GM21360 (cell line): ENCODE measurements around the gene CABLES2.

ENCODE experiments used
- ATAC-seq: cut with Tn5 transposase; IDR thresholded peaks from one replicate; pipeline ENCODE4 v1.9.1; 2021; ENCODE audit warnings: mild to moderate bottlenecking, moderate library complexity; ENCODE audit not compliant: unreplicated experiment

The CABLES2 gene

DNA sequence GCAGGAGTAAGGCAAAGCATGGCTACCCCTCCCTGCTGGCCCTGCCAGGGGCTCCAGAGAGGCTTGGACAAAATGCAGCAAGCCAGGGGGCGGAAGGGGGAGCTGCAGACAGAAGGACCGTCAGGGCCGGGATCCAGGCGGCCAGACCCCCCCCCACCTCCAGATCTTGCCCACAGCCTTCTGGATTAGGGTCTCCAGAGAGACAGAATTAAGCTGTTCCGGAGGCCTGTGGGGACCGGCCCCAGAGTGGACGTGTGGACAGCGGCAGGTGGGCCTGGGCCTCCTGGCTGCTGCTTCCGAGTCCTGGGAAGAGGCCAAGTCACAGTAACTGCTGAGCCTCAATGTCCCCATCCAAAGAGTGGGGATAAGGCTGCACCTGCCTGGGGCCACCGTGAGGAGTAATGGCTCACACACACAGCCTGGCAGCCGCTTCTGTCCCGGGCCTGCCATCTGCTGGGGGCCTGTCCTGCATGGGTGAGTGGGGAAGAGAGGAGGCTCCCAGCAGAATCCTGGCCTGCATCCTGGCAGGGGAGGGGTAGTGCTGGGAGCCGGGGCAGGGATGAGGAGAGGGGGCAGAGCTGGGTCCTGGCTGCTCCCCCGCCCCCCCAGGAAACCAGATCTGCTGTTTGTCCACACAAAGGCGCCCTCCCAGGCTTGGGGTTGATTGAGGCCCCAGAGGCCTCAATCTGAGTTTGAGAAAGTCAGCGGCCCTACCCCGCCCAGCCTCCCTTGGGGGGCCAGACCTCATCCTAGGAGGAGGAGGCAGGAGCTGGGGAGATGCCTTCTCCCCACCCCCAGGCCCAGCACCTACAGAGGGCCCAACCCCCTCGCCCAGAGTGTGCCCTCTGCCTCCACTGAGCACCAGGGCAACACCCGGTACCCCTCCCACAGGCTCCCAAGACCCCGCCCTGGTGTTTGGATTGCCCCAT lies 43.8 kb downstream of the CABLES2 start:
- ATAC-seq, result no peak

DNA sequence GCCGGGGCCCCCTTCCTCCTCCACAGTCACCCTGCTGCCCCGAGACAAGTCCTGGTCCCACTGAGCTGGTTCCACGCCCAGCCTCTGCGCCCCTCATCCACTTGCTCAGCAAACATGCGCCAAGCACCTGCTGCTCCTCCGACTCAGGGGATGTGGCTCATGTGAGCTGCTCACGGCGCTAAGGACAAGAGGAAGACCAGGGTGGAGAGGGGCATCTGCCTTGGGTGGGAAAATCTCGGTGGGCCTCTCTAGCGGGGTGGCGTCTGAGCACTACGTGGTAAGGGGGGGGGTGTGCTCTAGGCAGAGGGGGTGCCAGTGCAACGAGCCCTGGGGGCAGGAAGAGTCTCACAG lies 44.5 kb downstream of the CABLES2 start:
- ATAC-seq, result no peak

DNA sequence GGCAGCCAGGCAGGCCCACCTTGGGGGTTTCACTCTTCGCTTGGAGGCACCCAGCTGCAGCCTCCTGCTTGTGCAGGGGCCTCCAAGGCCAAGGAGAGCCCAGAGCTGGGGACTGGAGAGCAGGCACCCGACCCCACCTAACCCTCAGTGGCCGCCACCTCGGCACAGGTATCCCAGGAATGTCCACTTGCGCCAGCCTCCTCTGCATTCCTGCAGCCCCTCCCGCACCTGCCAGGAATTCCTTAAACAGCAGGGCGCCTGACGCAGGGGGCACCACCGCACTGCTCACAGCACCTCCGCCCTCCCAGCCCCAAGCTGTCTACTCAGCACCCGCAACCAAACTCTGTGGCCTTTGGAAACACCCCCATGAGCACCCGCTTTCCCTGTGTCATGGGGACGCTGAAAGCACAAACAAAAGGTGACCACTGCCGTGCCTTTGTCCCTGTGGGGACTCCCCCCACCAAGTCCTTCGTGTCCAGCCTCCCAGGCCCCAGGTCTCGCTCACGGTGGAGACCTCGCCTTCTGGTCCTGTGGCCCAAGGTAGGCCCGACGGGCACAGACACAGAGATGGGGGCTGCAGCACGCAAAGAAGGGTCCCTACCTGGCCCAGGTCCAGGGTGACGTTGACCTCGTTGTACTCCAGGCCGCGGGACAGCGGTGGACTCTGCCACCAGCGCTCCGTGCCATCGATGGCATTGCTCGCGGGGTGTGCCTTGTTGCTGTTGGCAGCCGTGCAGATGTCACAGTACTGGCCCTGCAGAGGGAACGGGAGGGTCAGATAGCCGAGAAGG lies 45.1 kb downstream of the CABLES2 start:
- no peak for ATAC-seq

DNA sequence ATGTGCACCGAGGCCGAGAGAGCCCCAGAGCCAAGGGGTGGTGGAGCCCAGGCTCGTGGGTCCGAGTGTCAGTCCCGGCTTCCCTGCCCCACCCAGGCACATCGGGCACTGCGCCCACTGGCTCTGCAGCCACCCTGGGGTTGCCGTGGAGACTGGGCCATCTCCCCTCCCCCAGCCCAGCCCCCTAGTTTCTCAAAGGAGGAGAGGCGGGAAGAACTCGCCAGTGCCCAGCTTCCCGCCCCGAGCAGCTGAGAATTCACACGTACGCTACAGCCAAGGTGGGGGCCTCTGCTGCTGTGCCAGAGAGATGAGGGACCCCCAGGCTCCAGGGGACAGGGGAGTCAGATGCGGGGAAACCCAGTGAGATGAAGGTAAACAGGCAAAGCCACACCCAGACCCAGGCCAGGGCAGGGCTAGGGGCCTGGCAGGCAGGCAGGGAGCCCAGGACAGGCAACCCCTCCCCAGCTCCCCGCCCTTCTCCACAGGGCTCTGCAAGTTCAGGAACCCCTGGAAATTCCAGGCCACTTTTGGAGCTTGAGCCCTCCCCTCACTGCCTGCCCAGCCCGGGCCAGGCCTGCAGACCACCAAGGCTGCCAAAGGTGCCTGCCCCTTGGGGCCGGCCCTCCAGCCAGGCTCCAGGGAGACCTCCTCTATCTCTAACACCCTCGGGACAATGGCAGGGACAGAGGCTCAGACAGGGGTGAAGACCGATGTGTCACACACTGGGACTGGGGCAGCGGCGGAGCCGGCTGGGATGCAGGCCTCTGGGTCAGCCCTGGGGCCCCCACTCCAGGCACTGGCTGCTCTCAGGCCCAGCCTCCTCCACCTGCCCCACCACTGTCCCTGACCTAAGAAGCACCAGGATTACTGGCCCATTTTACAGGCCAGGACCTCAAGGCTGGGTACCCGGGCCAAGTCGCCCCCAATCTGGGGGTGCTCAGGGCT lies 46.0 kb downstream of the CABLES2 start:
- no peak for ATAC-seq

DNA sequence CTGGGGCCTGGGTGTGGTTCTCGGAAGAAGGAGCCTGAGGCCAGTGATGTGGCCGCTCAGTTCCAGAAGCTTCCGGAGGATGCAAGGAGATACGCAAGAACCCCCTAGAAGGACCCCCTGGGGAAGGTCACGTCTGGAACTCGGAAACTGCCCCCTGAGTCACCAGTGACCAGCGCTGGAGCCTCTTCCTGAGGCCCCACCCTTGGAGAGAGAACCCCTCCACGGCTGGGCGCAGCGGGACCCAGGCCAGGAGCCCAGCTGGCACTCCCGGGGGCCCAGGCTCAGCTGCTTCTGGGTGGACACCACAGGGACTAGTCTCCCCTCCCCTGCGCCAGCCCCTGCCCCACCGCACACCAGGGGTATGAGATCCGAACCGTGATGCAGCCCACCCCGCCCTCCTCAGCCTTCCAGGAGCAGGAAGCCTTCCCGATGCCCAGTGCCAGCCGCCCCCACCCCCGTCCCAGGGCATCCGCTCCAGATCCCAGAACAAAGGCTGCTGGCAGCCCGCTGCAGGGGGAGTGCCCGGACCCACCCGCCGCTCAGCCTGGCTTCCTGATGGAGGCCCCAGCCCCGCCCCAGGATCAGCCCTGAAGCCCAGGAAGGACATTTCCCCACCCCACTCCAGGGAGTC lies 47.5 kb downstream of the CABLES2 start:
- ATAC-seq, result no peak

DNA sequence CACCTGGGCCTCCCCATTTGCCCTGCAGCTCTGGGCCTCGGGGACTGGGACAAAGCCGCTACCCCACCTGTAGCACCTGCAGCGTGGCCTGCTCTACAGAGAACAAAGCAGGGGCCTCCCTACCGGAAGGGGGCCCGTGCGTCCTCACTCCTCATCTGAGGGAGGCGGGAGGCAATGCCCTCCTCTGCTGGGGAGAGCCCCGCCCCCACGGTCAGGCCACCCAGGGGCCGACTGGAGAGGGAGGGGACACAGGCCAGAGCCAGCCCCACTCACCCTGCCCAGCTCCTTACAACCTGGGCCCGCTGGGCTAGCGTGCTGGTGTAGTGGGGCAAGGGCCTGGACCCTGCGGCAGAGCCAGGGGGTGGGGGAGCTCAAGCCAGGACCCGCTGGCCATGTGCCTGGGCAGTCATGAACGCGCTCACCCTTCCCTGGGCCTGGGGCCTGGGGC lies 48.0 kb downstream of the CABLES2 start:
- no peak for ATAC-seq

DNA sequence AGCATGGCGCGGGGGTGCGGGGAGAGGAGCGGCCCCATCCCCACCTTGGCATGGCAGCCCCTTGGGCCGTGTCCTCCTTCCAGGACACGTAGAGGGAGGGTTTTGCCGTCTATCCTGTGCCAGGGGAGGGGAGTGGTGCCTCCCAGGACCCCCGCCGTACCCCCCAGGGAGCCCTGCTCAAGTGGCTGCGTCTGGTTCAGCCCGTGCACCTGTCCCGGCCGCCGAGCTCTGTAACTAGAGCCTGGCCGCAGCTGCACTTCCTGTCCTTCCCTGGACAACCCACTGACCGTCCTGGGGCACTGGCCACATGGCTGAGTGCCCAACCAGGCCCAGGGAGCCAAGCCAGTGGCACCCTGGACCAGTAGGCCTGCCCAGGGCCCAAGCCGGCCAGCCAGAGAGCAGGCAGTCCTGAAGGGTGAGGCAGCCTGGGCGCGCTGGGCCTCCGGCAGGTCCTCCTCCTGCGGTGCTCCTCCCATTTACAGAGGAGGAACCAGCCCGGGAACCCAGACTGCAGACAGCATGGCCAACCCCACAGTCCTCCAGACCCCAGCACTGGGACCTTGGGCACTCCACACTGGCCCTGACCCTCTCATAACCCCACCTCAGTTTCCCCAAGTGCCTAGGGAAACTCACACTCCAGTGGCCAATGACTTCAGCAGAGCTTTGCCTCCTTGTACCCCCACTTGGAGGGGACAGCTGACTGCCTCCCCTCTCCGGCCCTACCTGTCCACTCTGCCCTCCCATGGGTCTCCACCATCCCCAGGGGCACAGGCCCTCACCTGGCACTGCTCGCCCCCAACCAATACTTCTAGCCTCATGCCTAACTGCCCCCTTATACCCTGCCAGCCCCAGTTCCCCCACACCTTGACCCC lies 48.7 kb downstream of the CABLES2 start:
- no peak for ATAC-seq

DNA sequence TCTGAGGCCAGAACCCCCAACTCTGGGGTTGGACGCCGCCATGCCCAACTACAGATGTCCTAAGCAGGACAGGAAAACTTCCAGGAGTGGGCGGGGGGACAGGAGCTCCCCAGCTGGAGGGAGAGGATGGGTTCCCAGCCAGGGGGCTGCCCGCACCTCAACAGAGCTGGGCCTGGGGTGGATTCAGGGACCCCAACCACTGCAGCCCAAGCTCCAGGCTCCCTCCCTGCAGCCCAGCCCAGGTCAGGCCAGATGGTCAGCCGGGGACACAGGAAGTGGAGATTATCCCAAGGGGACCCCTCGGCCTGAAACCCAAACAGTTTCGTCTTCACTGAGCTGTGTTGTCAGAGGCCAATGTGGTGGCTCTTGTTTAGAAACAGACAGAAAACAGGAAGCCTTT lies 49.4 kb downstream of the CABLES2 start:
- ATAC-seq, result no peak

DNA sequence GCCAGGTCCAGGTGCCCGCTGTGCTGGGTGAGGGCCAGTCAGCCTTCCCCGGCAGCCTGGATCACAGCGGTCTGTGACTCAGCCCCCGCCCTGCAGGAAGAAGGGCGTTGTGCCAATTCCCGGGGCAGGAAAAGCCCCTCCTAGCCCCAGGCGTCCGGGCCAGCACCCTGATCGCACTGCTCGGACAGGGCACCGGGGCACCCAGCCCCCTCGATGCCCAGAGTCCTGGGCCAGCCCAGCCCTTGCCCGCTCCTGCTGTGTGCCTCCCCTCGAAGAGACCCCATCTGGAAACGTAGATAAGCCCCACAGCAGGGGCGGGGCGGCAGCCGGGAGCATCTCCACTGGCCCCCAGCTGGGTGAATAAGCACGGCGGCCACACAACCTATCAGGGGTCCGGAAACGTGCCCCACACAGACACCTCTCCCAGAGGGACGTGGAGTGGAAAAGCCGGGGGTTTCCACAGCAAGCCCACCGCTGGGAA lies 49.9 kb downstream of the CABLES2 start:
- ATAC-seq, result no peak

DNA sequence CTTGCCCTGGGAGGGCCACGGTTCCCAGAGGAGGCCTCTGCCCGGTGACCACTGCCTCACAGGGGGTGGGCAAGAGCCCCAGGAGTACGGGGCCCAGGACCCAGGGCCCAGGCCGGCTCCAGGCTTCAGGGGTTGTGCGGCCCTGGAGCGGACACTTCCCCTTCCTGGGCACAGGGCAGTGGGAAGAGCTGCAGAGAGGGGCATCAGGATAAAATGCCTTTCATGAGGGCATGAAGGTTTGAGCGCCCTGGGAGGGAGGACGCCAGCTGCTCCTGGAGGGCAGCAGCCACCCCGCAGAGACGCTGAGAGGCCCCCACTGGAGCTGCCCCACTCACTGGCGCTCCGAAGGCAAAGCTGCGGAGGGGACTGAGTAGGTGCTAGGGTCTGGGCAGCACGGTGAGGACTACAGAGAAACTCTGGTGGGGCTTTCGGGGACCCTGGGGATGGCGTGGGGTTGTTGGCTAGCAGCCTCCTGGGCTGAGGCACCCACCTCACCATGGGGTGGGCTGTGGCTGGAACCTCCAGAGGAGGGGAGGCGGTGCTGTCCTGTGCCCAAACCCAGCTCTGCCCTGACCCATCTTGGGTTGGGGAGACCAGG lies 50.4 kb downstream of the CABLES2 start:
- no peak for ATAC-seq

DNA sequence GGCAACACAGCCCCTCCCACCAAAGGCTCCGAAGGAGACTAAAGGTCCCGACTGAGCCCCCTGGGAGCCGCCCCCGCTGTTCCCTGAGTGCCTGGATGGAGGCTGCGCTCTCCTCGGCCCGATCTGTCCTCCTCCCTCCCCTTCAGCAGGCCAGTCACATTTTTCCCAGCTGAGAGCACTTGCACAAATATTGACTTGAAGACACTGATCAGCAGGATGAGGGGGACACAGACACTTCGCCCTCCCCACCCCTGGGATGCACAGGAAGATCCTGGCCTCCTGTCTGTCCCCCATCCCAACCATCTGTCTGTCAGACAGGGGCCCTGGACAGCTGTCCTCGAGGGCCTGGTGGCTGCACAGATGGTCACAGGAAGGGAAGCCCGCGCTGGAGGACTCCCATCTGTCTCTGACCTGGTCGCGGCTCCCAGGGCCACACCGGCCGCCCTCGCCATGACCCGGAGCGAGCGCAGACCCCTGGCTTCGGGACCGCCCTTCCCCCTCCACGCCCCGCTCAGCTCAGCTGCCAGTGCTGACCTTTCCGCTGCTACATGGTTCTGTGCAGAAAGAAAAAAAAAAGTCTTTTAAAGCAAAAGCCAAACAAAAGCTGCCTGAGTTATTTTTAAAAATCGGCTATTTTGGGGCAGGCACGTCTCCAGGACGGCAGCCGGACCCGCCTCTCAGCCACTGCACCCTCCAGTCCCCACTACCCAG lies 51.1 kb downstream of the CABLES2 start:
- no peak for ATAC-seq

DNA sequence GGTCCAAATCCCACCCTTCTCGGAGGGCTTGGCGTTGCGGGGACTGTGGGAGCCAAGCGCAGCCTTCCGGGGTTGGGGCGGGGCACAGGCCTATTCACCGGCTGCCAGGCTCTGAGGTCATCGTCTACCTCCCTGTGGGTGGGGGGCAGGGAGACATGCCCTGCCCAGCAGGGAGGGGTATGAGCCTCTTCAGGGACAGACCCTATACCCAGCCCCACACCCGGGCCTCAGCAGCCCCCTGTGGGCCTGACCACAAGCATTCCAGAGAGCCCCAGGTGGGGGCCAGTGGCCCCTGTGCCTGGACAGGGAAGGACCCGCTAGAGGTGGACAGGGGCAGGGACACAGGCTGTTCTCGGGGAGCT lies 51.6 kb downstream of the CABLES2 start:
- ATAC-seq, result no peak

DNA sequence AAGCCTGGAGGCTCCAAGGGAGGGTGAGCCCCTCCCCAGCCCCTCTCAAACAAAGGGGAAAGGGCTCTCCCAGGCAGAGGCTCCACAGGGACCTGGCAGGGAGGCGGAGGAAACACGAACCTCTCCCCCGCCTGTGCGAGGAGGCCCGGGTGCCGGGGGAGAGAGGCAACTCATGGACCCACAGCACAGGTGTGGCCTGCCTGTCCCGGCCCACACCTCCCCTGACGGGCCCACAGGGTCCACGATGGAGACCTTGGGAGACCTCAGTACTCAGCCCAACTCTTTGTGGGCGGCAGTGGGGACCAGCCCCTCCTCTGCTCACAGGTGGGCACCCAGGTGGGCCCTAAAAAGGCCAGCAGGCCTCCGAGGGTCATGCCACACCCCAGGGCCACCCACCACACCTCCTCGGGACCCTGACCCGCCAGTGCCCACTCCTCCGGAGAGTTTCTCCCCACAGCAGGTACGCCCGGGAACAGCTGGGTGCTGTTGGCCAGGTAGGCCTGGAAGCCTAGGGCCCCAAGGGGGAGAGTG lies 52.2 kb downstream of the CABLES2 start:
- ATAC-seq, result no peak

DNA sequence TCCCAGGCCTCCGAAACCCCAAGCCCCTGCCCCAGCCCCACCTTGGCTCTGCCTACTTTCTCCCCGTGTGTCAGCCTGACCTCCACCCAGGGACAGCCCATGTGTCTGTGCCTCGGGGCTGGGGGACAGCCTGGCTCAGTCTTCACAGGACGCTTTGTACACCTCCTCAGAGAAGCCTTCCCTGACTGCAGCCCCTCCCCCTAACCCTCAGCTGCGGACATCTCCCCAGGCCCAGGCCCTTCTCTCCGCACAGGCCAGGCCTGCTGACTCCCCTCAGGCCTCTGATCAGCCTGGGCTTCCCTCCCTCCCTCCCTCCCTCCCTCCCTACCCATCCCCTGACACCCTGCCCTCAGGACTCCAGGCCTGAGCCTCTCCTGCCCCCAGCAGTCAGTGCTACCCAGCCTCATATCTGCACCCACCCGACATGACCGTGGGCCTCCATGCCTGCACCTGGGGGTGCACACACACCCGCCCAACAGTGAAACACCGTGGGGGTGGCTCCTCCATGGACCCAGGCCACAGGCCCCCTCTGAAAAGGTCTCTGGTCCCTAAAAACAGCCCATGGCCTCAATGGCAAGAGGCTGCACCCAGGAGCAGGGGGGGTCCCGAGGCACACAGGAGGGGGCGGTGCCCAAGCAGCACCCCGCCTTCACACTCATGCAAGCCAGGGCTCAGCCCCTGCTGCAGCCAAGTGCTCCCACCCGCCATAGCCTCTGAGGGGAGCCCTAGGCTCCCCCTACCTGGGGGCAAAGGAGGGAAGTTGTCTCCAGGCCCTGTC lies 52.9 kb downstream of the CABLES2 start:
- no peak for ATAC-seq

DNA sequence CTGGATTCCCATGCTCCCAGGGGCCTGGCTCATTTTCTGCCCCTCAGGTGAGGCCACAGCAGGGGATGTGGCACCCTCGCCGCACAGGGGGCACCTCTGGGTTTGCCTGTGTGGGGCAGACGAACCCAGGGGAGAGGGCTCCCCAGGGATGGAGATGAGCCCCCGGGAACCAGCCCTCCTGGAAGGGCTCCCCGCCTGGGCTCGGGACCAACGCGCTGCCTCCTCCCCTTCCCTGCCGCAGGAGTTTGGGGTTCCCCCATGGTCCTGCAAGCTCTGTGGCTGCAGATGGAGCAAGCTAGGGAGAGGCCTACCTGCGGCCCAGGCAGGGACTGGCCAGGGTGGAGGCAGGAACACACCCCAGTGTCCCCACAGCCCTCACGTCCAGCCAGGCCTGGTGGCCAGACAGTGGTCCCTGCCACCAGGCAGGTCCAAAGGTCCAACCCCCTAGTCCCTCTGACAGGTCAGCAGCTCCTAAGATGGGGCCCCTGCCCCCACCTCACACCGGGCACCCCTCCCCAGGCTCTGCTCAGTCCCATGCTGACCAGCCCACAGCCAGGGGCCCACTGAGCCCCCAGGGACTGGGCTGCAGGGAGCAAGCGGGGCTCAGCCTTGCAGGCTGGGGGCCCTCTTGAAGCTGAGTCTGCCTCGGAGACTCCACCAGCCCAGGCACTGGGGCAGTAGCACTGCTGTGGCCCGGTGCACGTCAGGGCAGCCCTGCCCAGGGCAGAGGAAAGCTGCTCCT lies 53.6 kb downstream of the CABLES2 start:
- no peak for ATAC-seq

DNA sequence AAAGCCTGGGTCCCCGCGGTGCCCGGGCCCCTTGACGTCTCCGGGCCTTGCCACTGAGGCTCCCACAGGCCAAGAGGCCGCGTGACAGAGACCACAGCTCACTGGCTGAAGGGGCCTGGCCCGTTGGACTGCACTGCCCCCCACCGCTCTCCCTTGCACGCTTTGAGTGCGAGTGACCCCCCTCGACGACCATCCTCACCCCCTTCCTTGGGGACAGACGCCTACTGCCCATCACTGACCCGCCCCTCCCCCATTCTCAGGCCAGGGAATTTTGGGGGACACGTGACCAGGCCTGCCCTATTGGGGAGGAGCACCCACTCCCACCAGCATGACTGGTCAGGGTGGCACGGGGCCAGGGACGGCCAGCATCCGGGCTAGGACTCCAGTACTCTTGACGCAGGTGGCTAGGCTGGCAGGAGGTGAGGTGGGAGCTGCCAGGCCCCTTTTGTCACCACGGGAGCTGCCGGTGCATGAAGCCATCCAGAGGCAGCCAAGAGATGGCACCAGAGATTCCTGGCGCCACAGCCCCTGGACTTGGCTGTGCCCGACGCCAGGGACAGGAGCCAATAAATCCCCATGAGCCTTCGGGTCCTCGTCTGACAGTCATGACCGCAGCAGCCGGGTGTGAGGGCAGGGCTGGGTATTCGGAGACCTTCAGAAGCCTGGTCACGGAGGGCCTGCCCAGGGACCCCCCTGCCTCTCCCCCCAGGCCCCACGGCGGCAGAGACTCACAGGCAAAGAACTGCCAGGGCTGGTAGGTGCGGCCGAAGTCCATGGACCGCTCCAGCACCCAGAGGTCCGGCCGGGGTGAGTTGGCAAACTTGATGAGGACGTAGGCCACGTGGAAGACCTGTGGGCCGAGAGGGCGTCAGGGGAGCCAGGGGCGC lies 54.4 kb downstream of the CABLES2 start:
- ATAC-seq, result no peak
